Astrocyte (in vitro differentiated cells and primary cell): ENCODE results near the gene MXRA7.

Source experiments
- CTCF ChIP-seq: IDR thresholded peaks from 2 replicates; pipeline ENCODE4 v1.5.1; 2011; ENCODE audit warnings: low read depth, mild to moderate bottlenecking, inconsistent platforms, low read length, moderate library complexity; ENCODE audit not compliant: insufficient read depth
- EZH2 ChIP-seq: IDR thresholded peaks from 2 replicates; pipeline ENCODE4 v1.6.1; 2012; ENCODE audit warnings: mild to moderate bottlenecking, low read length, inconsistent platforms; ENCODE audit not compliant: insufficient read depth

DNA sequence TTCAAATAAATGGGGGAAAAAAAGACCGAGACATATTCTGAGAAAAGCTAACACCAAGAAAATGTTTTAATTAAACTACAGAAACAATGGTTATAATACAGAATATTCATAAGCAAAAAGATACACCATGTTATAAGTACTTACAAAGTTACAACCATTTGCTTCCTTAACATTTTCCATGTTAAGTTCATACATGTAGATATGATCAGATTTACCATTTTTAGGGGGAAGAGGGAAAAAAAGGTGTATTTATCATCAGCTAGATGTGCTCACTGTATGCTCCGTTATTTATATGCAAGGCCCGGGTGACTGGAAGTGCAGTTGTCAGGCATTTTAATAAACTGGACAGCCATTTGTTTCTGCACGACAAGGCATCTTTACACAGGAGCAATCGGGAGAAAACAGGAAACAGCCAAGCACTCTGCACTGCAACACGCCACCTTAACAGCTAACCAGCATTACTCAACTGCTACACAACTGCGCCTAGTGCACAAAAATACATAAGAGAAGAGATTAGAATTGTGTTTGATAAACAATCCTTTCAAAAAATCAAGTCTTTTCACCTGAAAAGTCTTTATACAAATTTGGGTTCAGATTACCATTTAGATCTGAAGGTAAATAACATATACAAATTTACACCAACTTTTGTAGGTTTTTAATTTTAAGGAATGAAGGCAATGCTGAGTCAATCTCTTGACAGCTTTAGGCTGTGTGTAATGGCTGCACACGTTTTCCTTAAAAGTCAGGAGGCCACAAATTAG is 23.5 kb upstream of the MXRA7 start:
- TF ChIP-seq CTCF (no peak), EZH2 (no peak)
